Right lobe of liver (tissue), 6 donors: ENCODE data around the gene DDT. TPM values are rescaled to one million over a fixed set of nuclear protein-coding genes. Genes with fewer than 3 reads are reported as not detected.
A peak's percentile ranks its signal among the peaks of the same experiment; 100 is the strongest.
"Not testable (repeated sequence)": the region's sequence is repeated elsewhere in the genome, so short reads cannot be mapped to it uniquely, and the experiment has no call there.

Experiments
- ATAC-seq, 4 donors: fragments of 200-7000 bp; cut with Tn5 transposase; one replicate each; pipeline ENCODE4 v1.9.1; 2020; ENCODE audit warnings: mild to moderate bottlenecking in 4 of 4, moderate library complexity in 4 of 4
- DNase-seq, 3 donors: peaks; one replicate each; pipeline ENCODE4 v3.0.0-alpha.2; 2020
- H3K27ac ChIP-seq, 3 donors: fragments of 200-600 bp; one replicate each; pipeline ENCODE4 v1.8.0; 2022
- H3K27me3 ChIP-seq, 2 donors: fragments of 200-600 bp; one replicate each; pipeline ENCODE4 v1.8.0; 2022
- H3K36me3 ChIP-seq, 4 donors: fragments of 200-600 bp; sonication (generic) in 1 of 4; one replicate each; pipeline versions ENCODE4 v1.5.1 to v1.8.0; 2017 to 2022; ENCODE audit warnings: control low read depth in 1 of 4
- H3K4me1 ChIP-seq, 4 donors: fragments of 200-600 bp; sonication (generic) in 1 of 4; one replicate each; pipeline versions ENCODE4 v1.5.1 to v1.8.0; 2017 to 2022; ENCODE audit warnings: control low read depth in 1 of 4
- H3K4me3 ChIP-seq, 3 donors: fragments of 200-600 bp; one replicate each; pipeline ENCODE4 v1.8.0; 2022
- H3K9me3 ChIP-seq, 4 donors: fragments of 200-600 bp; sonication (generic) in 1 of 4; one replicate each; pipeline versions ENCODE4 v1.5.1 to v1.8.0; 2017 to 2022; ENCODE audit warnings: control low read depth in 1 of 4
- CTCF ChIP-seq, 4 donors: fragments of 200-600 bp in 3 of 4; fragments of 450-650 bp in 1 of 4; IDR thresholded peaks; one replicate each; pipeline versions ENCODE4 v1.5.1 to v1.8.0; 2016 to 2022; ENCODE audit warnings: antibody characterized with exemption in 4 of 4, mild to moderate bottlenecking in 2 of 4
- POLR2A ChIP-seq: fragments of 450-650 bp; IDR thresholded peaks from one replicate; pipeline ENCODE4 v1.6.1; 2017; ENCODE audit warnings: antibody characterized with exemption, mild to moderate bottlenecking
- WGBS: methylation state at CpG from one replicate; pipeline ENCODE4 v1.1.6; 2018; ENCODE audit warnings: low coverage, low lambda C conversion rate; ENCODE audit not compliant: insufficient coverage; ENCODE audit errors: missing lambda C conversion rate; 5-methylcytosine and 5-hydroxymethylcytosine counted together
- intact Hi-C, 2 donors: fragments of 100-400 bp; cut with DNase I; formaldehyde crosslinking; loops; one replicate each; pipeline versions ENCODE4 v1.11.2 to v1.14.1; 2022
- total RNA-seq, 6 experiments: library from RNA; depleted of rRNA in 2 of 6; stranded (reverse); fragments of >200 nt in 2 of 6; fragmentation: NEBNext Ultra II Directional in 3 of 6; extraction: Animal tissue kit (Norgen Biotek cat#: 25700) in 3 of 6; gene quantifications; one replicate each; pipeline versions ENCODE4 v1.1.0 to v1.2.4, GENCODE V29; 2016 to 2023
- donor health status: DM: no; HTN: yes; CAD: no.
- donor health status: DM: no; HTN: no; CAD: no.
- donor health status: DM: no; HTN: no; CAD: no.
- donor health status: DM: no; HTN: yes; CAD: no.
- donor health status: DM: no; HTN: yes; CAD: no.

The DDT gene
- total RNA-seq, 6 experiments from 2014 or later: 198 to 587 (median 295) TPM

GRCh38 chr22:23922921-23923320 is 51.3 kb downstream of the DDT start:
- no peaks in the 10 kb centered on the region for H3K9me3 ChIP-seq
- 51% methylated on average over 2 of the region's 2 CpGs for WGBS
- intact Hi-C loops: no loop called here
- H3K27ac ChIP-seq: no peak overlapping the region
- H3K4me3 ChIP-seq: no peak overlapping the region
- ATAC-seq (no peak), DNase-seq (no peak)
- H3K36me3 ChIP-seq: peaks cover 0 to 25% (median 12%) of the 10 kb centered on the region in 4 donors
- TF ChIP-seq CTCF (IDR thresholded peaks at IDR 0.05) (no peak), POLR2A (no peak)
- H3K27me3 ChIP-seq: no peaks in the 10 kb centered on the region
- peaks cover 0 to 3% (median 0%) of the 10 kb centered on the region in 4 donors for H3K4me1 ChIP-seq

- not testable (repeated sequence) for DNase-seq
These were observed 52.5 kb downstream of the DDT start for GRCh38 chr22:23921586-23922201.

More at GRCh38 chr22:23921586-23922201, 52.5 kb downstream of the DDT start:
- H3K4me3 ChIP-seq, intact Hi-C loops, H3K27me3 ChIP-seq, H3K9me3 ChIP-seq, H3K4me1 ChIP-seq: not testable (repeated sequence)
- 48% methylated on average over 10 of the region's 13 CpGs for WGBS
- Histone ChIP-seq H3K27ac (peak overlapping the region in 2 of 3 donors; percentile 6 to 74), H3K36me3 (peaks cover 0 to 25% (median 12%) of the 10 kb centered on the region in 4 donors)
- ATAC-seq: peak in 3 of 4 donors; percentile 9 to 59 (median 58)

Other genes with a start within 250 kb of the DDT start
- gene ZNF70, start 223.3 kb downstream of the DDT start, total RNA-seq: 1 to 10 TPM in 2 of 6 experiments, under 1 TPM in 4; 0.51 to 1.2 (median 0.85) TPM
- 1 to 10 TPM in 2 of 6 experiments, under 1 TPM in 3, not detected in 1; 0.59 to 3.9 (median 0.70) TPM for gene VPREB3, start 220.0 kb downstream of the DDT start, total RNA-seq
- not detected for gene C22orf15, start 211.5 kb downstream of the DDT start, total RNA-seq
- gene CHCHD10, start 206.5 kb downstream of the DDT start, total RNA-seq: 100 to 1,000 TPM; 133 to 416 (median 252) TPM
- gene MMP11, start 201.6 kb downstream of the DDT start, total RNA-seq: 1 to 10 TPM in 2 of 6 experiments, under 1 TPM in 4; 0.59 to 1.3 (median 0.90) TPM
- 10 to 100 TPM; 19.9 to 70.2 (median 25.3) TPM for gene SMARCB1, start 187.5 kb downstream of the DDT start, total RNA-seq
- 1 to 10 TPM; 1.1 to 7.1 (median 4.1) TPM for gene DERL3, start 135.4 kb downstream of the DDT start, total RNA-seq
- 1 to 10 TPM; 2.9 to 7.1 (median 5.0) TPM for gene SLC2A11, start 116.6 kb downstream of the DDT start, total RNA-seq
- gene MIF, start 80.1 kb downstream of the DDT start, total RNA-seq: 100 to 1,000 TPM in 5 of 6 experiments, 10 to 100 TPM in 1; 79.4 to 561 (median 307) TPM
- 10 to 100 TPM in 2 of 6 experiments, 1 to 10 TPM in 2, under 1 TPM in 1, not detected in 1; 0.50 to 23.7 (median 3.4) TPM for gene GSTT2B, start 13.2 kb downstream of the DDT start, total RNA-seq
- gene DDTL, start 7.6 kb downstream of the DDT start, total RNA-seq: 1 to 10 TPM in 2 of 6 experiments, not detected in 4; 3.5 to 7.1 TPM
- under 1 TPM in 1 of 6 experiments, not detected in 5; 0.76 TPM for gene GSTT2, start 5.7 kb upstream of the DDT start, total RNA-seq
- not detected for gene GSTT4, start 31.0 kb upstream of the DDT start, total RNA-seq
- 10 to 100 TPM; 17.1 to 22.8 (median 19.2) TPM for gene CABIN1, start 36.9 kb upstream of the DDT start, total RNA-seq
- 1 to 10 TPM in 4 of 6 experiments, under 1 TPM in 2; 0.61 to 6.8 (median 2.0) TPM for gene SUSD2, start 207.0 kb upstream of the DDT start, total RNA-seq